GM12864 (cell line): ENCODE data around the gene PKD2L1.
"Not testable (repeated sequence)": the region's sequence is repeated elsewhere in the genome, so short reads cannot be mapped to it uniquely, and the experiment has no call there.

Experiments
- DNase-seq: peaks from one replicate; pipeline ENCODE4 v3.0.0-alpha.2; 2011; ENCODE audit warnings: low read depth
- H3K4me3 ChIP-seq: 2 replicates; pipeline ENCODE4 v1.5.1; 2011; ENCODE audit warnings: mild to moderate bottlenecking, low read depth, low read length, control low read depth
- TF ChIP-seq, protein P1 (sequence below): IDR thresholded peaks from 2 replicates; pipeline ENCODE4 v1.5.1; 2011; ENCODE audit warnings: low read depth, mild to moderate bottlenecking, moderate library complexity, low read length, control low read depth, inconsistent platforms; ENCODE audit errors: missing control alignments

The PKD2L1 gene

DNA sequence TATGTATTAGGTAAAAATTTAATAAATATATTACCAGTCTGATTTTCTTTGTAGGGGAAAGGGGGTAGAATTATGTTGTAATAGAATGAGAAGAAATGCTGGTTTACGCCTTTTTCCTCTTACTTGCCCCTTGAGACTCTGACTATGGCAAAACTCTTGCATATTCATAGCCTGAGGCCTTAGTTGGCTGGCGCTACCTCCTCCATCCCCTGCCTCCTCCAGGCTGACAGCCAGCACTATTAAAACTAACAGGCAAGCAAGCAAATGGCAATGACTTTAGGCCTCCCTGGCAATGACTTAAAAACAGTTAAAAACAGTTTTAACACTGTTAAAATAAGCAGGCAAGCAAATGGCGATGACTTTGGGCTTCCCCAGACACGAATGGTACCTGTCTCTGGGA, 14.4 kb downstream of the PKD2L1 start:
- TF ChIP-seq, protein P1, sequence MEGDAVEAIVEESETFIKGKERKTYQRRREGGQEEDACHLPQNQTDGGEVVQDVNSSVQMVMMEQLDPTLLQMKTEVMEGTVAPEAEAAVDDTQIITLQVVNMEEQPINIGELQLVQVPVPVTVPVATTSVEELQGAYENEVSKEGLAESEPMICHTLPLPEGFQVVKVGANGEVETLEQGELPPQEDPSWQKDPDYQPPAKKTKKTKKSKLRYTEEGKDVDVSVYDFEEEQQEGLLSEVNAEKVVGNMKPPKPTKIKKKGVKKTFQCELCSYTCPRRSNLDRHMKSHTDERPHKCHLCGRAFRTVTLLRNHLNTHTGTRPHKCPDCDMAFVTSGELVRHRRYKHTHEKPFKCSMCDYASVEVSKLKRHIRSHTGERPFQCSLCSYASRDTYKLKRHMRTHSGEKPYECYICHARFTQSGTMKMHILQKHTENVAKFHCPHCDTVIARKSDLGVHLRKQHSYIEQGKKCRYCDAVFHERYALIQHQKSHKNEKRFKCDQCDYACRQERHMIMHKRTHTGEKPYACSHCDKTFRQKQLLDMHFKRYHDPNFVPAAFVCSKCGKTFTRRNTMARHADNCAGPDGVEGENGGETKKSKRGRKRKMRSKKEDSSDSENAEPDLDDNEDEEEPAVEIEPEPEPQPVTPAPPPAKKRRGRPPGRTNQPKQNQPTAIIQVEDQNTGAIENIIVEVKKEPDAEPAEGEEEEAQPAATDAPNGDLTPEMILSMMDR: no peak
- no peak for DNase-seq
- no peak overlapping the region for H3K4me3 ChIP-seq

DNA sequence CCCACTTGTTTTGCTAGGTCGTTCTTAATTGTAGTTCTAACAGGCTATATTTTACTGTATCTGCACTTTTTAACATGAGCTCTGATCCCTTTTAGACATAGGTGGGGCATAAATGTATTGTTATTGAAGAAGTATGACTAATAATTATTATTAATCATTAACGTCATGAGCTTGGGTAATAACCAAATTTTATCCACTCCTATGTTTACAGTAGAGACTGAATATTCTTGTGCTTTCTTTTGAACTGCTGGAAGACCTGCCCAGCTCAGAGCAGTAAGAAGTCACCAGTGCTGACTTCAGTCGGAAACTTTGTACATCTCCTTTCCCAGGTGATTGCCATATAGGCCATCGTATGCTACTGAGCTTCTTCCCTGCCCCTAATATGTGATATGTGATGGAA, 18.7 kb downstream of the PKD2L1 start:
- DNase-seq: no peak
- TF ChIP-seq, protein P1: no peak

GRCh38 chr10:100307684-100308083, 22.3 kb downstream of the PKD2L1 start:
- TF ChIP-seq, protein P1: no peak
- no peak overlapping the region for H3K4me3 ChIP-seq
- DNase-seq: no peak

More for the DNA sequence above, 18.7 kb downstream of the PKD2L1 start:
- H3K4me3 ChIP-seq: no peak overlapping the region

GRCh38 chr10:100306861-100307260, 23.2 kb downstream of the PKD2L1 start:
- H3K4me3 ChIP-seq: no peak overlapping the region
- TF ChIP-seq, protein P1: no peak
- no peak for DNase-seq

GRCh38 chr10:100304414-100304813, 25.6 kb downstream of the PKD2L1 start:
- TF ChIP-seq, protein P1: no peak
- DNase-seq: no peak

DNA sequence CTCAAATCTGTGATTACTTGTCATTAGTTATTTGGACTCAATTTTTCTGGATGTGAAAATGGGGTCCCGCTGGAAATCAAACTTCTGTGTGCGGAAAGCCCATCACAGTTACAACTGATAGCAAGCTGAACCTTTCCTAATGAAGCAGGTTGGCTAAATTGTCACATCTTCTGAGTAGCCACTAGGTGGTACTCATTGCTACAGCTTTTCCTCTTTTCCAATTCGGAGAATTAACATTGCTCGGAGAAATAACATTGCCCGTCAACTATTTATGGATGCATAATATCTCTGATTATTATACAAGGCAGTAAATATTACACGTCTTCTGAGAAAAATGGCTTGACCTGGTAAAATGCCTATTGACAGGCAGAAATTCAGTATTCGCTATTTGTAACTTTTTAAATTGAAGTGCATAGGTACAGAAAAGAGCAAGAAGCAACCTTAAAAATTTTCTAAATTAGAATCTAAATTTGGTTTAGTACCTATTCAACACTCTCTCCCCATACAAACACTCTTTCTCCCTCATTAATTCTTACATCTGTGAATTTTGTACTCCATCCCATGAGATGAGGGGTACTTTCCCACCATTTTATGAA, 26.2 kb downstream of the PKD2L1 start:
- TF ChIP-seq, protein P1: peak; percentile 70
- no peak for DNase-seq
- no peak overlapping the region for H3K4me3 ChIP-seq

More at GRCh38 chr10:100304414-100304813, 25.6 kb downstream of the PKD2L1 start:
- no peak overlapping the region for H3K4me3 ChIP-seq

DNA sequence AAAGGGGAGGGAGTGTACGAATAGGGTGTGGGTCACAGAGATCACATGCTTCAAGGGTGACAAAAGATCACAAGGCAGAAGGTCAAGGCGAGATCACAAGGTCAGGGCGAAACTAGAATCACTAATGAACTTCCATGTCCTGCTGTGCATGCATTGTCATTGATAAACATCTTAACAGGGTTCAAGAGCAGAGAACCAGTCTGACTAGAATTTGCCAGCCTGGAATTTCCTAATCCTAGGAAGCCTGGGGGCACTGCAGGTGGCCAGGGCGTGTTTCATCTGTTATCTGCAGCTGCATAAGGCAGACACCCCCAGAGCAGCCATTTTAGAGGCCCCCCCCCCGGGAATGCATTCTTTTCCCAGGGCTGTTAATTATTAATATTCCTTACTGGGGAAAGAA, 28.9 kb downstream of the PKD2L1 start:
- DNase-seq, H3K4me3 ChIP-seq: not testable (repeated sequence)

GRCh38 chr10:100297242-100297641, 32.8 kb downstream of the PKD2L1 start:
- no peak overlapping the region for H3K4me3 ChIP-seq
- DNase-seq: no peak
- TF ChIP-seq, protein P1: no peak
